HepG2 (cell line): Measurements from ENCODE around the gene CBLB. TPM values are rescaled to one million over a fixed set of nuclear protein-coding genes. Genes with fewer than 3 reads are reported as not detected.

ENCODE experiments used
- ATAC-seq: fragments of 200-7000 bp; cut with Tn5 transposase; 3 replicates; pipeline ENCODE4 v1.9.1; 2020; ENCODE audit warnings: mild to moderate bottlenecking, moderate library complexity
- BruUV-seq: library from RNA; stranded (reverse); fragments of 400-500 nt; replicated peaks from 2 replicates; lab custom pipeline; 2021; lab: Mats Ljungman, UMichigan
- CTCF ChIA-PET: fragments of 300-600 bp; formaldehyde crosslinking; extraction: SDS; loops from one replicate; lab custom pipeline; 2021; ENCODE audit warnings: low total read pairs, inconsistent platforms, low intra/inter-chr PET ratio; lab: Yijun Ruan, JAX
- POLR2A ChIA-PET: fragments of 350-600 bp; sonication (Branson Sonifier 250); formaldehyde crosslinking; loops from one replicate; lab custom pipeline; 2020; ENCODE audit warnings: antibody characterized with exemption, inconsistent platforms; lab: Yijun Ruan, JAX
- DNase-seq: peaks from one replicate; pipeline ENCODE4 v3.0.0-alpha.2; 2015; ENCODE audit warnings: low spot score
- FAIRE-seq: peaks from 3 replicates; lab custom pipeline; 2011; peaks lifted over from hg19 to GRCh38; lab: Jason Lieb, UNC
- H2AFZ ChIP-seq: one replicate; pipeline ENCODE4 v1.6.1; 2011; ENCODE audit warnings: low read length, inconsistent platforms
- H3K27ac ChIP-seq: fragments of 300-600 bp; 3 replicates; pipeline ENCODE4 v1.8.0; 2011; ENCODE audit warnings: mixed run types, mild to moderate bottlenecking, mixed read lengths, low read length, inconsistent platforms; ENCODE audit not compliant: insufficient read depth; ENCODE audit errors: extremely low read length
- H3K27me3 ChIP-seq, 2 experiments: fragments of 200-600 bp in 1 of 2; 2 replicates in 1 of 2; 3 replicates in 1 of 2; pipeline versions ENCODE4 v1.6.0 to v1.8.0; 2011; ENCODE audit warnings: low read length in 2 of 2, mild to moderate bottlenecking in 2 of 2, moderate library complexity in 2 of 2, inconsistent platforms in 1 of 2; ENCODE audit not compliant: insufficient read depth in 2 of 2, control insufficient read depth in 1 of 2
- H3K36me3 ChIP-seq, 2 experiments: fragments of 200-600 bp in 1 of 2; replicated peaks in 1 of 2; 2 replicates in 1 of 2; 3 replicates in 1 of 2; pipeline versions ENCODE4 v1.5.1 to v1.8.0; 2011; ENCODE audit warnings: low read length in 2 of 2, inconsistent platforms in 1 of 2; ENCODE audit not compliant: insufficient read depth in 2 of 2, control insufficient read depth in 1 of 2
- H3K4me1 ChIP-seq: 2 replicates; pipeline ENCODE4 v1.5.1; 2012; ENCODE audit warnings: low read length, inconsistent platforms; ENCODE audit not compliant: insufficient read depth
- H3K4me2 ChIP-seq: 2 replicates; pipeline ENCODE4 v1.6.0; 2011; ENCODE audit warnings: low read depth, low read length, inconsistent platforms
- H3K4me3 ChIP-seq, 3 experiments: fragments of 200-600 bp in 1 of 3; sonication (generic), shearing (Covaris generic) in 1 of 3; replicated peaks in 1 of 3; 2 replicates each; pipeline ENCODE4 v1.5.1; 2011 to 2016; ENCODE audit warnings: low read length in 3 of 3, inconsistent platforms in 2 of 3, low read depth in 2 of 3, mild to moderate bottlenecking in 2 of 3, control low read depth in 1 of 3, mixed read lengths in 1 of 3; ENCODE audit not compliant: insufficient read depth in 1 of 3
- H3K79me2 ChIP-seq: one replicate; pipeline ENCODE4 v1.6.1; 2011; ENCODE audit warnings: low read length, inconsistent platforms; ENCODE audit not compliant: insufficient read depth
- H3K9ac ChIP-seq: 2 replicates; pipeline ENCODE4 v1.6.0; 2011; ENCODE audit warnings: mild to moderate bottlenecking, low read depth, low read length, inconsistent platforms; ENCODE audit not compliant: insufficient read depth
- H3K9me3 ChIP-seq: 2 replicates; pipeline ENCODE4 v1.5.1; 2012; ENCODE audit warnings: mild to moderate bottlenecking, low read length
- H4K20me1 ChIP-seq: 2 replicates; pipeline ENCODE4 v1.6.0; 2011; ENCODE audit warnings: inconsistent platforms, mild to moderate bottlenecking, low read length, moderate library complexity; ENCODE audit not compliant: insufficient read depth
- ETV5 ChIP-seq: IDR thresholded peaks from 2 replicates; pipeline ENCODE4 v1.6.1; 2018; ENCODE audit warnings: missing biosample characterization, missing genetic modification reagents, inconsistent platforms, borderline replicate concordance
- GLI4 ChIP-seq: sonication (generic); formaldehyde crosslinking; IDR thresholded peaks from 2 replicates; pipeline ENCODE4 v1.5.1; 2020; ENCODE audit warnings: missing genetic modification reagents, mild to moderate bottlenecking, moderate library complexity, borderline replicate concordance
- MED13 ChIP-seq: sonication (generic); formaldehyde crosslinking; IDR thresholded peaks from 2 replicates; pipeline ENCODE4 v1.5.0; 2020; ENCODE audit warnings: missing genetic modification reagents
- PRDM15 ChIP-seq: sonication (generic); formaldehyde crosslinking; IDR thresholded peaks from 2 replicates; pipeline ENCODE4 v1.4.0; 2020; ENCODE audit warnings: missing genetic modification reagents
- SIX1 ChIP-seq: sonication (generic); formaldehyde crosslinking; IDR thresholded peaks from 2 replicates; pipeline ENCODE4 v1.4.0; 2020; ENCODE audit warnings: missing genetic modification reagents, borderline replicate concordance
- SMARCE1 ChIP-seq: fragments of 450-650 bp; IDR thresholded peaks from 2 replicates; pipeline ENCODE4 v1.6.1; 2017; ENCODE audit warnings: borderline replicate concordance
- ZFP82 ChIP-seq: sonication (generic); formaldehyde crosslinking; IDR thresholded peaks from 2 replicates; pipeline ENCODE4 v1.5.1; 2020; ENCODE audit warnings: mild to moderate bottlenecking, missing genetic modification reagents, borderline replicate concordance
- ZNF350 ChIP-seq: sonication (generic); formaldehyde crosslinking; IDR thresholded peaks from 2 replicates; pipeline ENCODE4 v1.4.0; 2020; ENCODE audit warnings: mild to moderate bottlenecking, low read depth, missing genetic modification reagents, borderline replicate concordance
- WGBS: methylation state at CpG from one replicate; pipeline ENCODE4 v1.1.6; 2017; ENCODE audit warnings: low lambda C conversion rate; 5-methylcytosine and 5-hydroxymethylcytosine counted together
- in situ Hi-C: cut with HindIII; loops from 2 replicates; pipeline ENCODE4 v1.10.0; 2017; ENCODE audit warnings: low pct_unique_long_range_greater_than_20kb; ENCODE audit not compliant: extremely low pct_ligation_motif_present
- intact Hi-C: fragments of 100-400 bp; cut with micrococcal nuclease; formaldehyde crosslinking; loops from one replicate; pipeline ENCODE4 v1.10.0; 2022; ENCODE audit not compliant: unreplicated experiment
- polyA plus RNA-seq, 8 experiments: library from polyadenylated mRNA; depleted of rRNA in 3 of 8; stranded (reverse) in 7 of 8; unstranded in 1 of 8; fragments of >200 nt; fragmentation: Illumina TruSeq in 4 of 8; extraction: Trizol in 4 of 8; gene quantifications; 2 replicates each; pipeline versions ENCODE4 v1.2.1 to v1.2.3, GENCODE V29; 2011 to 2016; ENCODE audit warnings: low read depth in 4 of 8, missing spikeins in 1 of 8, mixed read lengths in 1 of 8; ENCODE audit not compliant: insufficient read depth in 1 of 8
- total RNA-seq, 5 experiments: library from RNA; depleted of rRNA; stranded (reverse); fragments of >200 nt; fragmentation: Illumina TruSeq; extraction: Trizol; gene quantifications; 2 replicates each; pipeline ENCODE4 v1.2.3, GENCODE V29; 2016; ENCODE audit warnings: low read depth in 1 of 5
- TF ChIP-seq, protein P1 (sequence below): sonication (generic); formaldehyde crosslinking; IDR thresholded peaks from 2 replicates; pipeline ENCODE4 v1.5.0; 2020; ENCODE audit warnings: mild to moderate bottlenecking, missing genetic modification reagents

The CBLB gene
- total and polyA plus RNA-seq, 2 of the 13 experiments (the other 11 are each of a cell fraction or from before 2014, with no cell fraction given) = 9.8 to 16.4 TPM

DNA sequence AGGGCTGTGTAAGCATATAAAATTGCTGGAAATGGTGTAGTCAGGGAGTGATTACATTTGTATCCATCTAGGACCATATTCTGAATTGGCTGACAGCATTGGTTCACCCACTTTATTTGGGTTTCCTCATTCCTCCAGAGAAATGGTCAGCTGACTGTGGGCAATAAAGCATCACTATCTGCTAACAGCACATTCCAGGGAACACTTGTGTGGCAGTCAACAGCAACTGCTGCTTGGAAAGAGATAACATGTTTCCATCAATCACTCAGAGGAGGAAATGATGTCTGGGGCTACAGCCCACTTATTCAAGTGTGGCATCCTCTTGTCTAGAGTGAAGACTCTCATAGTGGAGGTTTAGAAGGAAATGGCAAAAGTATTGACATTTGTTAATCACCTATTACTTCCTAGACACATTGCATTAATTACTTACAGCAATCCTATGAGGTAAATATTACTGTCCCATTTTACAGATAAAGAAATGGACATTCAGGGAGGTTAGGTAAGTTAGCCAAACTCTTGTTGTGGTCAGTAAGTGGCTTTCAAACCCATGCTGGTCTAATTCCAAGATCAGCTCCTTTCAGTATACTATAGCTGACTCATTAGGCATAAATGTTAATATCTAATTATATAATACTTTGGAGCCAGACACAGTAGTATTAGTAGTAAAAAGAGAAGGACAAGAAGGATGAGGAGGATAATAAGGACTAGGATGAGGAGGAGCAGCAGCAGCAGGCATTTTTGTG lies 254.4 kb downstream of the CBLB start:
- no TSS peak for BruUV-seq
- no peaks in the 10 kb centered on the region for H3K4me1 ChIP-seq
- H3K36me3 ChIP-seq = no peaks in the 10 kb centered on the region
- H3K9ac ChIP-seq = no peak overlapping the region
- no peak overlapping the region for H3K27ac ChIP-seq
- TF ChIP-seq GLI4 (CRISPR knock-in tag) (no peak), ETV5 (CRISPR knock-in tag) (no peak), MED13 (CRISPR knock-in tag) (no peak), ZFP82 (CRISPR knock-in tag) (no peak)
- TF ChIP-seq, protein P1, sequence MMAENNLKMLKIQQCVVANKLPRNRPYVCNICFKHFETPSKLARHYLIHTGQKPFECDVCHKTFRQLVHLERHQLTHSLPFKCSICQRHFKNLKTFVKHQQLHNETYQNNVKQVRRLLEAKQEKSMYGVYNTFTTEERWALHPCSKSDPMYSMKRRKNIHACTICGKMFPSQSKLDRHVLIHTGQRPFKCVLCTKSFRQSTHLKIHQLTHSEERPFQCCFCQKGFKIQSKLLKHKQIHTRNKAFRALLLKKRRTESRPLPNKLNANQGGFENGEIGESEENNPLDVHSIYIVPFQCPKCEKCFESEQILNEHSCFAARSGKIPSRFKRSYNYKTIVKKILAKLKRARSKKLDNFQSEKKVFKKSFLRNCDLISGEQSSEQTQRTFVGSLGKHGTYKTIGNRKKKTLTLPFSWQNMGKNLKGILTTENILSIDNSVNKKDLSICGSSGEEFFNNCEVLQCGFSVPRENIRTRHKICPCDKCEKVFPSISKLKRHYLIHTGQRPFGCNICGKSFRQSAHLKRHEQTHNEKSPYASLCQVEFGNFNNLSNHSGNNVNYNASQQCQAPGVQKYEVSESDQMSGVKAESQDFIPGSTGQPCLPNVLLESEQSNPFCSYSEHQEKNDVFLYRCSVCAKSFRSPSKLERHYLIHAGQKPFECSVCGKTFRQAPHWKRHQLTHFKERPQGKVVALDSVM = no peak
- TF ChIP-seq, all 625 proteins: peak for 0
- Histone ChIP-seq H3K79me2 (no peaks in the 10 kb centered on the region), H3K9me3 (no peaks in the 10 kb centered on the region), H3K27me3 (no peaks in the 10 kb centered on the region), H3K4me3 (no peak overlapping the region), H4K20me1 (no peaks in the 10 kb centered on the region), H2AFZ (no peak overlapping the region), H3K4me2 (no peak overlapping the region)
- intact Hi-C loops = no loop called here
- CTCF ChIA-PET = no interaction called here
- ATAC-seq (no peak), DNase-seq (no peak), FAIRE-seq (no peak)
- POLR2A ChIA-PET = no interaction called here
- in situ Hi-C loops = no loop called here

- intact Hi-C loops (no loop called here), in situ Hi-C loops (no loop called here)
- Histone ChIP-seq H3K4me3 (no peak overlapping the region), H3K36me3 (no peaks in the 10 kb centered on the region), H4K20me1 (no peaks in the 10 kb centered on the region), H3K4me1 (no peaks in the 10 kb centered on the region), H3K9me3 (no peaks in the 10 kb centered on the region), H3K79me2 (no peaks in the 10 kb centered on the region), H2AFZ (no peak overlapping the region), H3K4me2 (no peak overlapping the region), H3K9ac (no peak overlapping the region), H3K27me3 (no peaks in the 10 kb centered on the region), H3K27ac (no peak overlapping the region)
- 4% methylated on average over 2 of the region's 2 CpGs for WGBS
- ChIA-PET CTCF (no interaction called here), POLR2A (no interaction called here)
- DNase-seq (no peak), ATAC-seq (no peak), FAIRE-seq (no peak)
- BruUV-seq = no TSS peak
- TF ChIP-seq SIX1 (CRISPR knock-in tag) = no peak
- TF ChIP-seq, protein P1 = no peak
- TF ChIP-seq ZNF350 = no peak
- TF ChIP-seq SMARCE1 = no peak
- TF ChIP-seq PRDM15 (CRISPR knock-in tag) = no peak
Measured at GRCh38 chr3:105613120-105613519, 255.7 kb downstream of the CBLB start.
